ENCODE data around the gene TNIP2.

The TNIP2 gene

DNA sequence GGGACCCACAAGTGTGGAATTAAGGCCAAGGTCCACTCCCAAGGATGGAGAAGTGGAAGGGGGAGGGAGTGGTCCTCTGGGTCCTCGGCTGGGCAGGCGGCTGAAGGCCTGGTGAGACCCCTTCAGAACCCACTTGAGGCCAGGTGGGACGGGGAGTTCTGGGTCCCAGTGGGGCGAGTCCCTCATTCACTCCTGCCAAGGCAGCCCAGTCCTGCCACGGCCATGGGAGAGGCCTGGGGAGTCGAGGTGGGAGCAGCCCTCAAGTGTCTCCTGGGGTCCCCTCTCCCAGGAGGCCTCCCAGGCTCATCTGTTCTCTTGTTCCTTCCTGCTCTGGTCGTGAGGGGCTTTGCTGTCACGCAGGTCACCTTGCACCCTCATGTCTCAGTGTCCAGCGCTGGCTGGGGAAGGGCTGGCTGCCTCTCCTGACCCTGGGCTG lies 30.7 kb upstream of the TNIP2 start:
- TF ChIP-seq, protein P1, sequence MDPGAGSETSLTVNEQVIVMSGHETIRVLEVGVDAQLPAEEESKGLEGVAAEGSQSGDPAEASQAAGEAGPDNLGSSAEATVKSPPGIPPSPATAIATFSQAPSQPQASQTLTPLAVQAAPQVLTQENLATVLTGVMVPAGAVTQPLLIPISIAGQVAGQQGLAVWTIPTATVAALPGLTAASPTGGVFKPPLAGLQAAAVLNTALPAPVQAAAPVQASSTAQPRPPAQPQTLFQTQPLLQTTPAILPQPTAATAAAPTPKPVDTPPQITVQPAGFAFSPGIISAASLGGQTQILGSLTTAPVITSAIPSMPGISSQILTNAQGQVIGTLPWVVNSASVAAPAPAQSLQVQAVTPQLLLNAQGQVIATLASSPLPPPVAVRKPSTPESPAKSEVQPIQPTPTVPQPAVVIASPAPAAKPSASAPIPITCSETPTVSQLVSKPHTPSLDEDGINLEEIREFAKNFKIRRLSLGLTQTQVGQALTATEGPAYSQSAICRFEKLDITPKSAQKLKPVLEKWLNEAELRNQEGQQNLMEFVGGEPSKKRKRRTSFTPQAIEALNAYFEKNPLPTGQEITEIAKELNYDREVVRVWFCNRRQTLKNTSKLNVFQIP (CRISPR knock-in tag; IDR thresholded peaks at IDR 0.05; ENCODE audit: borderline replicate concordance, low read depth): no peak
- ATAC-seq: no peak

DNA sequence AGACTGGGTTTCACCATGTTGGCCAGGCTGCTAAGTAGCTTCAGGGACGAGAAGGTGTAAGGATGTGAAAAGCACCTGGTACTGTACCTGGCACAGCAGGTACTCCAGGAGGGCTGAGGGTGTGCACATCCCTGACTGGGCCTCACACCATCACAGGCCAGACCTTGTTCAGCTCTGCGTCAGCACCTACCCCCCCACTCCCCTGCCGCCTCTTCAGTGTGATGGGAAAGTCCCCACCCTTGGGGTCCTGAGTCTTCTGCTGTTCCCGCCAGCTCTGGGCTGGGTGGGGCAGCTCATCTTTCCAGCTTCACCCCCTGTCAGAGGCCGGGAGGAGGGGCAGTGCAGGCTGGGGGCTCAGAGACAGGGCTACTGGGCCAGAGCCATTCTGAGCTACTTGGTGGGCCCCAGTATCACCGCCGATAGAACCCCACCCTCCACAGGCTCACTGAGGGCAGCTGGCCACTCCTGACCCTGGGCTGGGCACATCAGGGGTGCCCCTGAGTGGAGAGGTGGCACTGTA lies 30.1 kb upstream of the TNIP2 start:
- TF ChIP-seq, protein P2, sequence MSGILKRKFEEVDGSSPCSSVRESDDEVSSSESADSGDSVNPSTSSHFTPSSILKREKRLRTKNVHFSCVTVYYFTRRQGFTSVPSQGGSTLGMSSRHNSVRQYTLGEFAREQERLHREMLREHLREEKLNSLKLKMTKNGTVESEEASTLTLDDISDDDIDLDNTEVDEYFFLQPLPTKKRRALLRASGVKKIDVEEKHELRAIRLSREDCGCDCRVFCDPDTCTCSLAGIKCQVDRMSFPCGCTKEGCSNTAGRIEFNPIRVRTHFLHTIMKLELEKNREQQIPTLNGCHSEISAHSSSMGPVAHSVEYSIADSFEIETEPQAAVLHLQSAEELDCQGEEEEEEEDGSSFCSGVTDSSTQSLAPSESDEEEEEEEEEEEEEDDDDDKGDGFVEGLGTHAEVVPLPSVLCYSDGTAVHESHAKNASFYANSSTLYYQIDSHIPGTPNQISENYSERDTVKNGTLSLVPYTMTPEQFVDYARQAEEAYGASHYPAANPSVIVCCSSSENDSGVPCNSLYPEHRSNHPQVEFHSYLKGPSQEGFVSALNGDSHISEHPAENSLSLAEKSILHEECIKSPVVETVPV (CRISPR knock-in tag; IDR thresholded peaks at IDR 0.05): no peak
- ATAC-seq: no peak

DNA sequence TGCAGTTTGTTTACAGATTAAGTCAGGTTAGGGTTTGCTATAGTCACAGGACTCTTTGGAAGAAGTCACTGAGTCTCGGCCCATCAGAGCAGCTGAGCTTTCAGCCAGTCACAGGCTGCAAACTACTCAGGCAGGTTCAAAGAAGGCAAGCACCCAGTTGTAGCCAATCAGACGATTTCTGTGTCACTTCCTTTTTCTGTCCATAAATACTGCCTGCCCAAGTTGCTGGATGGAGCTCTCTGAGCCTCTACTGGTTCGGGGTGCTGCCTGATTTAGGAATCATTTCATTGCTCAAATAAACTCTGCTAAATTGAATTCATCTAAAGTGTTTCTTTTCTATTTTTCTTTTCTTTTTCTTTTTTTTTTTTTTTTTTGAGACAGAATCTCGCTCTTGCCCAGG lies 29.5 kb upstream of the TNIP2 start:
- ATAC-seq: peak; percentile 35; the same call in 1 of the 3 replicates

DNA sequence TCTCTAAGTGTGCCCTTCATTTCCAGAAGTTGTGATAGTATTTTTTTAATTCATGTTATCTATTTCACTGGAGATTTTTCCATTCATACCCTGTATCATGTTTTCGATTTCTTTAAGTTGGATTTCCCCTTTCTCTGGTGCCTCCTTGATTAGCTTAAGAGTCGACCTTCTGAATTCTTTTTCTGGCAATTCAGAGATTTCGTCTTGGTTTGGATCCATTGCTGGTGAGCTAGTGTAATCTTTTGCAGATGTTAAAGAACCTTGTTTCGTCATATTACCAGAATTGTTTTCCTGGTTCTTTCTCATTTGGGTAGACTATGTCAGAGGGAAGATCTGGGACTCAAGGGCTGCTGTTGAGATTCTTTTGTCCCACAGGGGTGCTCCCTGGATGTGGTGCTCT lies 27.7 kb upstream of the TNIP2 start:
- no peak for ATAC-seq
- no peak for TF ChIP-seq ARNTL (CRISPR knock-in tag; IDR thresholded peaks at IDR 0.05; ENCODE audit: borderline replicate concordance, low read depth)
- TF ChIP-seq BACH2 (CRISPR knock-in tag; IDR thresholded peaks at IDR 0.05; ENCODE audit: borderline replicate concordance): no peak
- TF ChIP-seq ZNF70 (CRISPR knock-in tag; IDR thresholded peaks at IDR 0.05): no peak
- TF ChIP-seq GLIS3 (CRISPR knock-in tag; IDR thresholded peaks at IDR 0.05): no peak
- TF ChIP-seq ESRRG (CRISPR knock-in tag; IDR thresholded peaks at IDR 0.05): no peak
- no peak for TF ChIP-seq PPARA (CRISPR knock-in tag; IDR thresholded peaks at IDR 0.05; ENCODE audit: borderline replicate concordance)
- no peak for TF ChIP-seq TCF4 (CRISPR knock-in tag; IDR thresholded peaks at IDR 0.05; ENCODE audit: borderline replicate concordance)
- TF ChIP-seq, protein P2 (CRISPR knock-in tag; IDR thresholded peaks at IDR 0.05): no peak
- TF ChIP-seq, protein P1 (CRISPR knock-in tag; IDR thresholded peaks at IDR 0.05; ENCODE audit: borderline replicate concordance, low read depth): no peak
- no peak for TF ChIP-seq ZC3H10 (CRISPR knock-in tag; IDR thresholded peaks at IDR 0.05)

More for the DNA sequence above, 29.5 kb upstream of the TNIP2 start:
- TF ChIP-seq GLIS3 (CRISPR knock-in tag; IDR thresholded peaks at IDR 0.05) (no peak), ZNF8 (CRISPR knock-in tag; IDR thresholded peaks at IDR 0.05) (no peak), PPARA (CRISPR knock-in tag; IDR thresholded peaks at IDR 0.05; ENCODE audit: borderline replicate concordance) (no peak), TOX (CRISPR knock-in tag; IDR thresholded peaks at IDR 0.05; ENCODE audit: borderline replicate concordance) (no peak), OSR1 (CRISPR knock-in tag; IDR thresholded peaks at IDR 0.05) (no peak), ISL1 (CRISPR knock-in tag; IDR thresholded peaks at IDR 0.05) (no peak), ZFP3 (CRISPR knock-in tag; IDR thresholded peaks at IDR 0.05) (no peak), SNAI2 (CRISPR knock-in tag; IDR thresholded peaks at IDR 0.05) (no peak), ARNTL (CRISPR knock-in tag; IDR thresholded peaks at IDR 0.05; ENCODE audit: borderline replicate concordance, low read depth) (no peak)
- TF ChIP-seq, protein P3, sequence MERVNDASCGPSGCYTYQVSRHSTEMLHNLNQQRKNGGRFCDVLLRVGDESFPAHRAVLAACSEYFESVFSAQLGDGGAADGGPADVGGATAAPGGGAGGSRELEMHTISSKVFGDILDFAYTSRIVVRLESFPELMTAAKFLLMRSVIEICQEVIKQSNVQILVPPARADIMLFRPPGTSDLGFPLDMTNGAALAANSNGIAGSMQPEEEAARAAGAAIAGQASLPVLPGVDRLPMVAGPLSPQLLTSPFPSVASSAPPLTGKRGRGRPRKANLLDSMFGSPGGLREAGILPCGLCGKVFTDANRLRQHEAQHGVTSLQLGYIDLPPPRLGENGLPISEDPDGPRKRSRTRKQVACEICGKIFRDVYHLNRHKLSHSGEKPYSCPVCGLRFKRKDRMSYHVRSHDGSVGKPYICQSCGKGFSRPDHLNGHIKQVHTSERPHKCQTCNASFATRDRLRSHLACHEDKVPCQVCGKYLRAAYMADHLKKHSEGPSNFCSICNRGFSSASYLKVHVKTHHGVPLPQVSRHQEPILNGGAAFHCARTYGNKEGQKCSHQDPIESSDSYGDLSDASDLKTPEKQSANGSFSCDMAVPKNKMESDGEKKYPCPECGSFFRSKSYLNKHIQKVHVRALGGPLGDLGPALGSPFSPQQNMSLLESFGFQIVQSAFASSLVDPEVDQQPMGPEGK (CRISPR knock-in tag; IDR thresholded peaks at IDR 0.05; ENCODE audit: borderline replicate concordance): no peak
- TF ChIP-seq, protein P4, sequence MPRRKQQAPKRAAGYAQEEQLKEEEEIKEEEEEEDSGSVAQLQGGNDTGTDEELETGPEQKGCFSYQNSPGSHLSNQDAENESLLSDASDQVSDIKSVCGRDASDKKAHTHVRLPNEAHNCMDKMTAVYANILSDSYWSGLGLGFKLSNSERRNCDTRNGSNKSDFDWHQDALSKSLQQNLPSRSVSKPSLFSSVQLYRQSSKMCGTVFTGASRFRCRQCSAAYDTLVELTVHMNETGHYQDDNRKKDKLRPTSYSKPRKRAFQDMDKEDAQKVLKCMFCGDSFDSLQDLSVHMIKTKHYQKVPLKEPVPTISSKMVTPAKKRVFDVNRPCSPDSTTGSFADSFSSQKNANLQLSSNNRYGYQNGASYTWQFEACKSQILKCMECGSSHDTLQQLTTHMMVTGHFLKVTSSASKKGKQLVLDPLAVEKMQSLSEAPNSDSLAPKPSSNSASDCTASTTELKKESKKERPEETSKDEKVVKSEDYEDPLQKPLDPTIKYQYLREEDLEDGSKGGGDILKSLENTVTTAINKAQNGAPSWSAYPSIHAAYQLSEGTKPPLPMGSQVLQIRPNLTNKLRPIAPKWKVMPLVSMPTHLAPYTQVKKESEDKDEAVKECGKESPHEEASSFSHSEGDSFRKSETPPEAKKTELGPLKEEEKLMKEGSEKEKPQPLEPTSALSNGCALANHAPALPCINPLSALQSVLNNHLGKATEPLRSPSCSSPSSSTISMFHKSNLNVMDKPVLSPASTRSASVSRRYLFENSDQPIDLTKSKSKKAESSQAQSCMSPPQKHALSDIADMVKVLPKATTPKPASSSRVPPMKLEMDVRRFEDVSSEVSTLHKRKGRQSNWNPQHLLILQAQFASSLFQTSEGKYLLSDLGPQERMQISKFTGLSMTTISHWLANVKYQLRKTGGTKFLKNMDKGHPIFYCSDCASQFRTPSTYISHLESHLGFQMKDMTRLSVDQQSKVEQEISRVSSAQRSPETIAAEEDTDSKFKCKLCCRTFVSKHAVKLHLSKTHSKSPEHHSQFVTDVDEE (CRISPR knock-in tag; IDR thresholded peaks at IDR 0.05): no peak
- TF ChIP-seq, protein P2 (CRISPR knock-in tag; IDR thresholded peaks at IDR 0.05): no peak
- TF ChIP-seq, protein P1 (CRISPR knock-in tag; IDR thresholded peaks at IDR 0.05; ENCODE audit: borderline replicate concordance, low read depth): no peak

Data from SK-N-SH treated with all-trans-retinoic acid at 6 μM for 48 hours (cell line).